NCI-H748 (cell line): ENCODE measurements around the gene ANKRD11.
"Not testable (repeated sequence)": the region's sequence is repeated elsewhere in the genome, so short reads cannot be mapped to it uniquely, and the experiment has no call there.

ENCODE experiments used
- DNase-seq: peaks from one replicate; lab custom pipeline; 2025; ENCODE audit not compliant: unreplicated experiment; lab: John Stamatoyannopoulos, UW

Gene ANKRD11

GRCh38 chr16:89409161-89409711 is 81.1 kb downstream of the ANKRD11 start:
- DNase-seq, result no peak

GRCh38 chr16:89408315-89408714 is 82.0 kb downstream of the ANKRD11 start:
- DNase-seq, result no peak

- no peak for DNase-seq
Observed at GRCh38 chr16:89407925-89408300, 82.4 kb downstream of the ANKRD11 start.

GRCh38 chr16:89407282-89407924 is 83.0 kb downstream of the ANKRD11 start:
- no peak for DNase-seq

GRCh38 chr16:89406277-89406888 is 84.0 kb downstream of the ANKRD11 start:
- DNase-seq, result no peak

- DNase-seq, result no peak
Observed at GRCh38 chr16:89404561-89404960, 85.8 kb downstream of the ANKRD11 start.

GRCh38 chr16:89402962-89403361 is 87.4 kb downstream of the ANKRD11 start:
- DNase-seq, result no peak

GRCh38 chr16:89401641-89402445 is 88.5 kb downstream of the ANKRD11 start:
- DNase-seq, result no peak

- no peak for DNase-seq
Observed at GRCh38 chr16:89401205-89401604, 89.2 kb downstream of the ANKRD11 start.

GRCh38 chr16:89400740-89401139 is 89.6 kb downstream of the ANKRD11 start:
- no peak for DNase-seq

- no peak for DNase-seq
Observed at GRCh38 chr16:89398924-89399323, 91.4 kb downstream of the ANKRD11 start.

- no peak for DNase-seq
Observed at GRCh38 chr16:89397331-89397861, 93.0 kb downstream of the ANKRD11 start.

GRCh38 chr16:89396156-89396555 is 94.2 kb downstream of the ANKRD11 start:
- DNase-seq, result no peak

- DNase-seq, result no peak
Observed at GRCh38 chr16:89395150-89396142, 94.9 kb downstream of the ANKRD11 start.

- no peak for DNase-seq
Observed at GRCh38 chr16:89393738-89394406, 96.5 kb downstream of the ANKRD11 start.

GRCh38 chr16:89392881-89393737 is 97.3 kb downstream of the ANKRD11 start:
- DNase-seq, result no peak

- not testable (repeated sequence) for DNase-seq
Observed at GRCh38 chr16:89390224-89390583, 100.2 kb downstream of the ANKRD11 start.

- DNase-seq, result not testable (repeated sequence)
Observed at GRCh38 chr16:89389504-89390223, 100.7 kb downstream of the ANKRD11 start.
